ENCODE measurements around the gene MRPL46. TPM values are rescaled to one million over a fixed set of nuclear protein-coding genes. Genes with fewer than 3 reads are reported as not detected.

The MRPL46 gene
- total RNA-seq, 4 donors from 2014 or later = 17.3 to 30.2 (median 19.3) TPM

DNA sequence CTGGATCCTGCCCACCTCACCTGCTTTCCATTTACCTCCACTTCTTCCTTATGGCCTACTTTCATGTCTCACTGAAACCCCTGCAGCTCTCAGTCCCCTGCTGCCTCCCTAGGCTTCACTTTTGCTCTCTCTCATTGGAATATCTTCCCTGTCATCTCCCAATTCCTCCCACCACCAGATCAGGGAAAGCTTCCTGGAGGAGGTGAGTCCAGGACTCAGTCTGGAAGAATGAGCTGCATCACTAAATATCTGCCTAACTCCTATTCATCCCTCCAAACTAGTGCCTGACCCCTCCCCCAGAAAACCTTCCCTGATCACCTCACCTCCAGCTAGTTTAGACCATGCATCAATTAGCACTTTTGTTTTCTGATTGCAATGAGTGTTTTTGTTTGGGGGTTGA lies 37.1 kb downstream of the MRPL46 start:
- no peaks in the 10 kb centered on the region for H3K27me3 ChIP-seq
- no peaks in the 10 kb centered on the region for H3K9me3 ChIP-seq
- H3K4me1 ChIP-seq = no peaks in the 10 kb centered on the region
- H3K27ac ChIP-seq = no peak overlapping the region
- DNase-seq (ENCODE audit: low spot score in 2 of 2) = no peak
- TF ChIP-seq, protein P1, sequence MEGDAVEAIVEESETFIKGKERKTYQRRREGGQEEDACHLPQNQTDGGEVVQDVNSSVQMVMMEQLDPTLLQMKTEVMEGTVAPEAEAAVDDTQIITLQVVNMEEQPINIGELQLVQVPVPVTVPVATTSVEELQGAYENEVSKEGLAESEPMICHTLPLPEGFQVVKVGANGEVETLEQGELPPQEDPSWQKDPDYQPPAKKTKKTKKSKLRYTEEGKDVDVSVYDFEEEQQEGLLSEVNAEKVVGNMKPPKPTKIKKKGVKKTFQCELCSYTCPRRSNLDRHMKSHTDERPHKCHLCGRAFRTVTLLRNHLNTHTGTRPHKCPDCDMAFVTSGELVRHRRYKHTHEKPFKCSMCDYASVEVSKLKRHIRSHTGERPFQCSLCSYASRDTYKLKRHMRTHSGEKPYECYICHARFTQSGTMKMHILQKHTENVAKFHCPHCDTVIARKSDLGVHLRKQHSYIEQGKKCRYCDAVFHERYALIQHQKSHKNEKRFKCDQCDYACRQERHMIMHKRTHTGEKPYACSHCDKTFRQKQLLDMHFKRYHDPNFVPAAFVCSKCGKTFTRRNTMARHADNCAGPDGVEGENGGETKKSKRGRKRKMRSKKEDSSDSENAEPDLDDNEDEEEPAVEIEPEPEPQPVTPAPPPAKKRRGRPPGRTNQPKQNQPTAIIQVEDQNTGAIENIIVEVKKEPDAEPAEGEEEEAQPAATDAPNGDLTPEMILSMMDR (IDR thresholded peaks at IDR 0.05) = no peak
- TF ChIP-seq EP300 (IDR thresholded peaks at IDR 0.05) = no peak
- no peaks in the 10 kb centered on the region for H3K36me3 ChIP-seq
- H3K4me3 ChIP-seq = no peak overlapping the region

DNA sequence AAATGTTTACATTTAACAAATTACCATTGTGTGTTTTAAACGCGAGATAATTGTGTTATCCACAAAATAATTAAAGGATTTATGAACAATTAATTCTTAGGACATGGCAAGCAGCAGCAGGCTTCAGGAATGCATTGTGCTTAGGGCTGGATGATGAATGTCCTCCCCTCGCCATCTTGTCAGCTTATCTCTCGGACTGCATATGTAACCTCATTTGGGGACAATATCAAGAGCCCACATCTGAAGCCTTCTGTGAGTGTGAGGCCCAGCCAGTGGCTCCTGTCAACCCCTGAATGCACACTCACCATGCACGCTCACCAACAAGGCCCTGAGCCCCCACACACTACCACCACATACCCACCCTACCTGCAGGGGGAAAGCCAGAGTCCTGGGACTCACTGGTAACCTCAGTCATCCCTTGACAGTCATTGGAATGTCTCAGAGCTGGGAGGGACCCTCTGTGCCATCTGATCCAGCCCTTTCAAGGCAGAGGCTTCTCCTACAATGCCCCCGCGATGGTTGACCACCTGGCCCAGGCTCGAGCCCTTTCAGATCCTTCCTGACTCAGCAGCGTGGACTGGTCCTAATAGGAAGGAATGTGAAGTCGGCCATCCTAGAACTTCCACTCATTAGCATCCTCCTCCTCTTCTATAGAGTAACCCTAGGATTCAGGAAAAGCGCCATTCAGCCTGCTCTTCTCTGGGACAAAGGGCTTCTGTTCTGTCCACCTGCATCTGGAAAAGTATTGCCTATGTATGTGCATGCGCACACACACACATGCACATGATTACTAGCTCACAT lies 38.2 kb downstream of the MRPL46 start:
- H3K27ac ChIP-seq = no peak overlapping the region
- 84 to 85% methylated on average over 12 of the region's 12 CpGs for WGBS, 2 donors
- TF ChIP-seq, protein P1 (IDR thresholded peaks at IDR 0.05) = no peak
- TF ChIP-seq POLR2A (IDR thresholded peaks at IDR 0.05) = no peak
- TF ChIP-seq EP300 (IDR thresholded peaks at IDR 0.05) = no peak
- H3K27me3 ChIP-seq = no peaks in the 10 kb centered on the region
- H3K4me3 ChIP-seq = no peak overlapping the region
- DNase-seq (ENCODE audit: low spot score in 2 of 2) = no peak
- H3K36me3 ChIP-seq = no peaks in the 10 kb centered on the region
- no peaks in the 10 kb centered on the region for H3K4me1 ChIP-seq
- no peaks in the 10 kb centered on the region for H3K9me3 ChIP-seq

DNA sequence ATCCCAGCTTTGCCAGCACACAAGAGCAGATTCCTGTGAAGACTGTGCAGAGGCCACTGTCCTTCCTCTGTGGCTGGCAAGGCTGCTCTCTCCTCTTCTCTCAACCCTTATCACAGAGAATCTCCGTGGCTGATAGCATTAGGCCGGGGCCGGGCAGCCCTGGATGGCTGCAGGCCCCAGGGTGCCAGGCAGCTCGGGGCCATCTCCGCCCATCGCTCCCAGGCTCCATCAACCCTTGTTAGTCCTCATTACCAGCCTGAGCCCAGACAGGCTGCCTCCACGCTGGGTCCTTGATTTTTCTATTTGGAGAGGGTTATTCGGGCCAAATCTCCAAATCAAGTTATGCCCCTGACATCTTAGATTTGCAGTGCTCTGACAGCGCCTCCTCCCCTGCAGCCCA lies 39.1 kb downstream of the MRPL46 start:
- Histone ChIP-seq H3K27ac (no peak overlapping the region), H3K36me3 (no peaks in the 10 kb centered on the region), H3K4me3 (no peak overlapping the region), H3K4me1 (no peaks in the 10 kb centered on the region), H3K9me3 (no peaks in the 10 kb centered on the region), H3K27me3 (no peaks in the 10 kb centered on the region)
- 52 to 60% methylated on average over 9 of the region's 9 CpGs for WGBS, 2 donors
- TF ChIP-seq POLR2A (IDR thresholded peaks at IDR 0.05) = no peak
- TF ChIP-seq, protein P1 (IDR thresholded peaks at IDR 0.05) = no peak
- no peak for TF ChIP-seq EP300 (IDR thresholded peaks at IDR 0.05)
- DNase-seq (ENCODE audit: low spot score in 2 of 2) = no peak

DNA sequence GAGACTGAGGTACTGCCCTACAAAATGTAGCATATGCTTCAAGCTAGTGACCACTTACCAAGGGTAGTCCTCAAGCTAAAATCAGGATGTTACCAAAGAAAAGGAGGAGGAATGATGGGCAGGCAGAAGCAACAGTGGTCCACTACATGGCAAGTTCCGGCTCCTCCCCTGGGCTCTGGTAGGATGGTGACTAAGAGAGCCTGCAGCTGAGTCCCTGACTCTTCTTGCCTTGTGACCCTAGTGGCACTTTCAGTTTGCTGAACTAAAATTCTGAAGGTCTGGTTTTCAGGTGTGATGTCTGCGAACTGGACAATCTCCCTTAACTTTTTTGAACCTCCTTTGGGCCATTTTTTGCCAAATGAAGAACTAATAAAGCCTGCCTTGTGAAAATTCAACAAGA lies 40.9 kb downstream of the MRPL46 start:
- DNase-seq (ENCODE audit: low spot score in 2 of 2) = no peak

GRCh38 chr15:88423331-88423730 lies 43.9 kb downstream of the MRPL46 start:
- Histone ChIP-seq H3K36me3 (no peaks in the 10 kb centered on the region), H3K27me3 (no peaks in the 10 kb centered on the region), H3K4me3 (no peak overlapping the region), H3K27ac (no peak overlapping the region), H3K9me3 (no peaks in the 10 kb centered on the region), H3K4me1 (no peaks in the 10 kb centered on the region)
- no peak for DNase-seq (ENCODE audit: low spot score in 2 of 2)
- WGBS, 2 donors = 85 to 89% methylated on average over 8 of the region's 8 CpGs
- TF ChIP-seq EP300 (IDR thresholded peaks at IDR 0.05) (no peak), POLR2A (IDR thresholded peaks at IDR 0.05) (no peak)
- TF ChIP-seq, protein P1 (IDR thresholded peaks at IDR 0.05) = no peak

More for the DNA sequence above, 40.9 kb downstream of the MRPL46 start:
- no peaks in the 10 kb centered on the region for H3K4me1 ChIP-seq
- WGBS, 2 donors = 71 to 78% methylated on average over 2 of the region's 2 CpGs
- no peak overlapping the region for H3K27ac ChIP-seq
- H3K9me3 ChIP-seq = no peaks in the 10 kb centered on the region
- H3K4me3 ChIP-seq = no peak overlapping the region
- H3K27me3 ChIP-seq = no peaks in the 10 kb centered on the region
- no peaks in the 10 kb centered on the region for H3K36me3 ChIP-seq
- TF ChIP-seq EP300 (IDR thresholded peaks at IDR 0.05) = no peak
- TF ChIP-seq POLR2A (IDR thresholded peaks at IDR 0.05) = no peak
- TF ChIP-seq, protein P1 (IDR thresholded peaks at IDR 0.05) = no peak

Measured in tibial nerve (tissue), 4 donors.